ENCODE data around the gene RTKN2.

DNA sequence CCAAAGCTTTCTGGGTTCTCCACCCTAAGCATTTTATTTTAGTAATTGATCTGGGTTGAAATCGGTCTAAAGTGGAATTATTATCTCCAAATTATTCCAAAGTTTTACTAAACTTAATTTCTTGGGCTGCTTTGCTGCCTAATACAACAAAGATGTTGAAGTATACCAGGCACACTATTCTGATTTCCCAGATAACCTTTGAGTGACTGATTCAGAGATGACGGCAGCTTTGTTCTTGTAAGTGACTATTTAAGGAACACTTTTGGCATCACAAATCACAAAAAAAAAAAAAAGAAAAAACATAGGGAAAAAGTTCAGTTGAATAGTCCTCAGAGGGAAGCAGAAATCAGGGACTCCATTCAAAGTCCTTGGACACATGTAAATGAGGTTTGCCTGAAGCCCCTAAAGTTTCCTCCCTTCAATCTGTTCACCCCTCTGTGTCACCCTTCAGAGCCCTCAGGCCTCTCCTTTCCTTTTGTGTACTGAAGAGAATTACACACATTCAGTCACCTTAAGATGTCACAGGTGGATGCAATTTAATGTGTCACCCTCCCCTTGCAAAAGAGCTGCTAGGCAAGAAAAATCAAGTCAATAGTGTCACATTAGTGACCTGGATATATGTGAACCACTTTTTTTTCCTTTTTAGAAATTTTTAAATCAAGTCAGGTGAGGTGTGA, 81.5 kb downstream of the RTKN2 start:
- TF ChIP-seq EZH2 (IDR thresholded peaks at IDR 0.05; ENCODE audit: borderline replicate concordance, insufficient read depth, low read depth, low read length, poor library complexity, severe bottlenecking), result no peak
- TF ChIP-seq, protein P1, sequence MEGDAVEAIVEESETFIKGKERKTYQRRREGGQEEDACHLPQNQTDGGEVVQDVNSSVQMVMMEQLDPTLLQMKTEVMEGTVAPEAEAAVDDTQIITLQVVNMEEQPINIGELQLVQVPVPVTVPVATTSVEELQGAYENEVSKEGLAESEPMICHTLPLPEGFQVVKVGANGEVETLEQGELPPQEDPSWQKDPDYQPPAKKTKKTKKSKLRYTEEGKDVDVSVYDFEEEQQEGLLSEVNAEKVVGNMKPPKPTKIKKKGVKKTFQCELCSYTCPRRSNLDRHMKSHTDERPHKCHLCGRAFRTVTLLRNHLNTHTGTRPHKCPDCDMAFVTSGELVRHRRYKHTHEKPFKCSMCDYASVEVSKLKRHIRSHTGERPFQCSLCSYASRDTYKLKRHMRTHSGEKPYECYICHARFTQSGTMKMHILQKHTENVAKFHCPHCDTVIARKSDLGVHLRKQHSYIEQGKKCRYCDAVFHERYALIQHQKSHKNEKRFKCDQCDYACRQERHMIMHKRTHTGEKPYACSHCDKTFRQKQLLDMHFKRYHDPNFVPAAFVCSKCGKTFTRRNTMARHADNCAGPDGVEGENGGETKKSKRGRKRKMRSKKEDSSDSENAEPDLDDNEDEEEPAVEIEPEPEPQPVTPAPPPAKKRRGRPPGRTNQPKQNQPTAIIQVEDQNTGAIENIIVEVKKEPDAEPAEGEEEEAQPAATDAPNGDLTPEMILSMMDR (IDR thresholded peaks at IDR 0.05), result no peak
